ENCODE measurements around the gene TNFRSF19.

- TF ChIP-seq CTCF (IDR thresholded peaks at IDR 0.05), result no peak
- no peak for TF ChIP-seq EP300 (IDR thresholded peaks at IDR 0.05)
- no peak for TF ChIP-seq POLR2AphosphoS5 (IDR thresholded peaks at IDR 0.05)
These were observed 109.0 kb downstream of the TNFRSF19 start for GRCh38 chr13:23679220-23679619.

All from stomach (tissue), 4 donors.